Fibroblast of skin of scalp (primary cell): ENCODE results near the gene UGGT1. TPM values are rescaled to one million over a fixed set of nuclear protein-coding genes. Genes with fewer than 3 reads are reported as not detected.

Source experiments
- DNase-seq: peaks from one replicate; pipeline ENCODE4 v3.0.0-alpha.2; 2013
- polyA plus RNA-seq, 2 experiments: library from polyadenylated mRNA; unstranded; fragments of 120-200 nt; gene quantifications; one replicate each; pipeline ENCODE4 v1.2.1, GENCODE V29; 2013; ENCODE audit not compliant: insufficient read length in 2 of 2

Gene UGGT1
- polyA plus RNA-seq (2013, experiment 1 of 2; ENCODE audit: insufficient read length), result 54.8 TPM
- 62.9 TPM for polyA plus RNA-seq (2013, experiment 2 of 2; ENCODE audit: insufficient read length)

- DNase-seq, result peak; percentile 97
Measured at GRCh38 chr2:128090945-128091725, at the start of gene UGGT1. Gene UGGT1 (plus strand): TSS chr2:128091200. CDS start chr2:128091358, 158 bp downstream.

GRCh38 chr2:128041561-128041960 lies 49.4 kb upstream of the UGGT1 start:
- DNase-seq, result no peak

GRCh38 chr2:128043041-128043440 lies 48.0 kb upstream of the UGGT1 start:
- DNase-seq, result no peak

GRCh38 chr2:128053331-128053730 lies 37.7 kb upstream of the UGGT1 start:
- no peak for DNase-seq

- no peak for DNase-seq
Measured at GRCh38 chr2:128054104-128054885, 36.7 kb upstream of the UGGT1 start.

- DNase-seq, result no peak
Measured at GRCh38 chr2:128057334-128057733, 33.7 kb upstream of the UGGT1 start.

- no peak for DNase-seq
Measured at GRCh38 chr2:128058114-128058513, 32.9 kb upstream of the UGGT1 start.

- no peak for DNase-seq
Measured at GRCh38 chr2:128062571-128062970, 28.4 kb upstream of the UGGT1 start.

- DNase-seq, result no peak
Measured at GRCh38 chr2:128064353-128064752, 26.6 kb upstream of the UGGT1 start.

GRCh38 chr2:128069769-128070168 lies 21.2 kb upstream of the UGGT1 start:
- no peak for DNase-seq

- DNase-seq, result no peak
Measured at GRCh38 chr2:128073278-128073677, 17.7 kb upstream of the UGGT1 start.

- no peak for DNase-seq
Measured at GRCh38 chr2:128076461-128077106, 14.4 kb upstream of the UGGT1 start.

- no peak for DNase-seq
Measured at GRCh38 chr2:128084757-128085156, 6.2 kb upstream of the UGGT1 start.

GRCh38 chr2:128086244-128086643 lies 4.8 kb upstream of the UGGT1 start:
- DNase-seq, result no peak

GRCh38 chr2:128090575-128090944 lies 440 bp upstream of the UGGT1 start:
- no peak for DNase-seq

GRCh38 chr2:128091726-128092080 lies 703 bp downstream of the UGGT1 start:
- DNase-seq, result peak; percentile 7

- DNase-seq, result no peak
Measured at GRCh38 chr2:128092656-128093055, 1.7 kb downstream of the UGGT1 start.

- DNase-seq, result no peak
Measured at GRCh38 chr2:128093762-128094161, 2.8 kb downstream of the UGGT1 start.

GRCh38 chr2:128095201-128095600 lies 4.2 kb downstream of the UGGT1 start:
- no peak for DNase-seq

GRCh38 chr2:128103407-128103806 lies 12.4 kb downstream of the UGGT1 start:
- DNase-seq, result no peak

- DNase-seq, result no peak
Measured at GRCh38 chr2:128105072-128105471, 14.1 kb downstream of the UGGT1 start.

- DNase-seq, result no peak
Measured at GRCh38 chr2:128108166-128108565, 17.2 kb downstream of the UGGT1 start.

- no peak for DNase-seq
Measured at GRCh38 chr2:128109243-128109642, 18.2 kb downstream of the UGGT1 start.
